GM19395 (cell line): ENCODE measurements around the gene GSPT2.
"Not testable (repeated sequence)": the region's sequence is repeated elsewhere in the genome, so short reads cannot be mapped to it uniquely, and the experiment has no call there.

Experiments used
- ATAC-seq: cut with Tn5 transposase; IDR thresholded peaks from one replicate; pipeline ENCODE4 v1.9.1; 2021; ENCODE audit warnings: mild to moderate bottlenecking, moderate library complexity; ENCODE audit not compliant: unreplicated experiment

Gene GSPT2

DNA sequence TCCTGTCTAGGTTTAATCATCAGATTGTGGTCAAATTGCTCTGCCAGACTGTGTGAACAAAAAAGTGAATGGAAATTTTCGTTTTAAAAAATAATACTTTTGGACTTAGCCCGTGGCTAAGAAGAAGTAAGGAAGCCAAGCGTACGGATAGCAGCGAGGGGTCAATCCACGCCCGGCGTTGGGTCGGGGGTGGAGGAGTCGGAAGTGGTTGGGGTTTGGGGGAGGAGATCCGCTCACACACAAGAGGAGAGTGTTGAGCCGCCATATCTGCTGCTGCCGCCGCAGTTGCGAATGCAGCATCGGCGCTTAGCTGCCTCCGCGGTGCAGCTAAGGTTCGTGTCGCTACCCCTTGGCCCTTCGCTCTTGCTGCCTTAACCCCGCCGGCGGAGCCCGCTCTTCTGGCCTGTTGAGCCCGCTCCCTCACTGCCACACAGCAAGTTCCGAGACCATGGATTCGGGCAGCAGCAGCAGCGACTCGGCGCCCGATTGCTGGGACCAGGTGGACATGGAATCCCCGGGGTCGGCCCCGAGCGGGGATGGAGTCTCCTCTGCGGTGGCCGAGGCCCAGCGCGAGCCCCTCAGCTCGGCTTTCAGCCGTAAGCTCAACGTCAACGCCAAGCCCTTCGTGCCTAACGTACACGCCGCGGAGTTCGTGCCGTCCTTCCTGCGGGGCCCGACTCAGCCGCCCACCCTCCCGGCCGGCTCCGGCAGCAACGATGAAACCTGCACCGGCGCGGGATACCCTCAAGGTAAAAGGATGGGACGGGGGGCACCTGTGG lies at the start of gene GSPT2:
GSPT2 (plus strand) TSS at position 264 of the 779 bp plus-strand sequence; CDS start at position 449, 185 bp downstream.
- ATAC-seq: peak; percentile 90

- ATAC-seq: no peak
Measured at GRCh38 chrX:51694254-51694653, 49.0 kb upstream of the GSPT2 start.

DNA sequence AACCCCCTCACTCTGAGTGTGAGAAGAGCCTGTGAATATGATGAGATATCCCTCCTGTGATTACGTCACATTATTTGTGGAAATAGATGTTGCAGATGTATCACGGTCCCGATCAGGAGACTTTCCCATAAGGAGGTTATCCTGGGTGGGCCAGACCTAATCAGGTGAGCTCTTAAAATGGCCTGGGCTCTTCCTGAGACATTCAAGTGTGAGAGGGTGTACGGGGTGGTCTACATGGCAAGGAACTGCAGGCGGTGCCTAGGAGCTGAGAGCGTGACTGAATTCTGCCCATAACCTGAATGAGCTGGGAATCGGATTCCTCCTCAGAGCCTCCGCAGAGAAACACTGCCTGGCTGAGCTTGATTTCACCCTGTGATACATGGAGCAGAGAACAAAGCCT lies 45.8 kb upstream of the GSPT2 start:
- no peak for ATAC-seq

DNA sequence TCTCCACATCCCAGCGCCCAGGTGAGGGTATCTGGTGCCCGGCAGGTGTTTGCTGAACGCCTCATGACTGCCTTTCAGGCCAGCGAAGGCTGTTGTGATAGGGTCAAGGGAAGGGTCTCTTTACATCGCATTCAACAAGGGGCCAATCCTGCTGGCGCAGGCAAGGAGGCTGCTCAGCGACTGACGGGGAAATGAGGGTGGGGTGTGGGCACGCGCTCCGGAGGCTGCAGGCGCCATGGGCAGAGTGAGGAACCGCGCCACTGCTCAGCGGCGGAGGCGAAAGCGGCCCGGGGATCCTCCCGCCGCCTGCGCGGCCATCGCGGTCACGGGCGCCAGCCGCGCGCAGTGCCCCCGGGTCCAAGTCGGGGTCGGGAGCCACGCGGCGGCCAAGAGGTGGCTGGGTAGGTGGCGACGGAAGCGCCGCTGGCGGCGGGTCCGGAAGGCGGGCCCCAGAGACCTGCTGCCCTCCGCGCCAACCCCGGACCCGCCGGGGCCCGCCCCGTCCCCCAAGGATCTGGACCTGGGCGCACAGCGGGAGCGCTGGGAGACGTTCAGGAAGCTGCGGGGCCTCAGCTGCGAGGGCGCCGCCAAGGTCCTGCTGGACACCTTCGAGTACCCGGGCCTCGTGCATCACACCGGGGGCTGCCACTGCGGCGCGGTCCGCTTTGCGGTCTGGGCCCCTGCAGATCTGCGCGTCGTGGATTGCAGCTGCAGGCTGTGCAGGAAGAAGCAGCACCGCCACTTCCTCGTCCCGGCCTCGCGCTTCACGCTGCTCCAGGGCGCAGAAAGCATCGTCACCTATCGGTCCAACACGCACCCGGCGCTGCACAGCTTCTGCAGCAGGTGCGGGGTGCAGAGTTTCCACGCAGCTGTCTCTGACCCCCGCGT lies 32.7 kb upstream of the GSPT2 start, which contains the start of gene CENPVL1:
CENPVL1 (plus strand) TSS at position 236 of the 888 bp plus-strand sequence; CDS start at position 236, 0 bp downstream.
- not testable (repeated sequence) for ATAC-seq

- ATAC-seq: not testable (repeated sequence)
Measured at GRCh38 chrX:51712943-51713647, 30.1 kb upstream of the GSPT2 start.

DNA sequence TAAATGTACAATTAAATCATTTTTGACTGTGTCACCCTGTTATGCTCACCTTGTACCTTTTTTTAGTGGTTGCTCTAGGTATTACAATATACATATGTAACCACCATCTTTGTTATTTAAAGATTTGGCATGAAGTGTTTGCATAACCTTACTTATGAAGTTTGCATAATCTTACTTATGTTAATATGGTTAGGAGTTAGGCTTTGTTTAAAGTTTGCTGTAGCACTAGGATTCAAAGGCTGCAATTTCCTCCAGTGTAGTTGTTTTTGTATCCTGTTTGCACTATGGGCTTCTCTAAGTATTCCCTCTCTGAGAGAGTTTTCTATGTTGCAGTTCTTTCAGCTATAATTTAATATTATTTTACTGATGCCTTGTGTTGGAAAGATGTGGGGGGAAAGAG lies 15.0 kb upstream of the GSPT2 start:
- no peak for ATAC-seq

DNA sequence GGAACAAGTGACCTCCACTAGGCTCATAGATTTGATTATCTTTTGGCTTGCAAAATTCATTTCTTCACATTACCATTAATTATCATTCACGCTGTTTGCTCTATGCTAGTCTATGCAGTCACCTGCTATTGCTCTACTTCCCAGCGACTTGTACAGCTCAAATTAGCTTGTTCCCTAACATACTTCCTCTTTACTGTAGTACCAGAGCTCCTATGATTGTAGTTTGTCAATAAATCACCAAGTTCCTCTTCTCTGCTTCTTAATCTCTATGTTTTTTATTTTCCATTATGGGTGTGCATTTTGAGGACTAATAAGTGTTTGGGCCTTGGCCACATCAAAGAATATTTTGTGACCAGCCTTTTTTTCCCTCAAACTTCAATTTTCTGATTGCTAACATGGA lies 6.2 kb upstream of the GSPT2 start:
- no peak for ATAC-seq

- ATAC-seq: no peak
Measured at GRCh38 chrX:51742586-51742985, 656 bp upstream of the GSPT2 start.

GRCh38 chrX:51747671-51748070 lies 4.4 kb downstream of the GSPT2 start:
- no peak for ATAC-seq

DNA sequence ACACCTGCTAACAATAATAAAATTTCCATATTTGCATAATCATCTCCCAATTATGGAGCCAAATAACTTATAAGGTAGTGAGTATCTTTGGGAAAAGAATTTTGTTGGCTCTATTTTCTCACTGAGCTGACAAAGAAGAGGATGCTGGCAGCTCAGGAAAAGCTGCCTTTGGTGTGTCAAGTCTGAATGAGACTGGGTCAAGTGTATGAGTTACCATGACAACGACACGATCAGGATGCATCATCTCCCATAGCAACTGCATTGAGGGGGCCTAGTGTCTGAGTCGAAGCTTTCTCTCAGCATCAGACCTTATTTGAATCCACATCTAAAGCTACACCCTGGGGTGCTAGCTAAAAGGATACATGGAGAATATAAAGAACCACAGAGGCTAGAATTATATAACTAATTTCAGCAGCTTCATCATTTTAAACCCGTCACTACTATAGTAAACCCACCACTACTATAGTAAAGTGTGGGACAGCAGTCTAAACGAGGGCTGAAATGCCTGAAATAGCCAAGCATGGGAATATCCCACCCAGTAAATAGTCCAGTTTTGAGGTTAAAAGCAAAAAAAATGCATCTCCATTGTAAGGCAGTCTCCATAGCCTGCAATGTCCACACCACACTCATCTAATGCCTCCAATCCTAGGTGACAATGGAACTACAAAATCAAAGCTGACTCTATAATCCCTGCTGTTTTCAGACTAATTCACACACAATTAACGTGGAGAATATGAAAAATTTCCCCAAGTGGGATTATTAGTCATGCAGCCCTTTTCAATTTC lies 16.0 kb downstream of the GSPT2 start:
- no peak for ATAC-seq

- no peak for ATAC-seq
Measured at GRCh38 chrX:51760657-51761056, 17.4 kb downstream of the GSPT2 start.

DNA sequence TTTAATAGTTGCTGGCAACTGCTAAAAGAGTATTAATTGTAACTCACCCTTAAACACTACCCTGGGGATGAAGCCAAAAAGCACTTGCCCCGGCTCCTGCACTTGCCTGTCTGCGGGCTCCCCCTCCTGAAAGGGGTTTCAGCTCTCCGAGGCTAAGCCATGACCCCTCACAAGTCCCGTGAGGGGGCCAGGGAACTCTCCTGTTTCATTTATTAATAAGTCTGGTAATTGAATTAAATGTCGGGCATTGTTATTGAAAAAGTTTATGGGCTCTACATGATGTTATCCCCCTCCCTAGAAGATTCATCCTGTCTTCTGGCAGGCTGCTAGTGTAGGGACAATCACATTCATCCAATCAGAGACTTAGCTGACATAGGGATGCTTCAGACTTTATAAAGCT lies 23.3 kb downstream of the GSPT2 start:
- no peak for ATAC-seq

- no peak for ATAC-seq
Measured at GRCh38 chrX:51776851-51777250, 33.6 kb downstream of the GSPT2 start.

- no peak for ATAC-seq
Measured at GRCh38 chrX:51779306-51779705, 36.1 kb downstream of the GSPT2 start.

DNA sequence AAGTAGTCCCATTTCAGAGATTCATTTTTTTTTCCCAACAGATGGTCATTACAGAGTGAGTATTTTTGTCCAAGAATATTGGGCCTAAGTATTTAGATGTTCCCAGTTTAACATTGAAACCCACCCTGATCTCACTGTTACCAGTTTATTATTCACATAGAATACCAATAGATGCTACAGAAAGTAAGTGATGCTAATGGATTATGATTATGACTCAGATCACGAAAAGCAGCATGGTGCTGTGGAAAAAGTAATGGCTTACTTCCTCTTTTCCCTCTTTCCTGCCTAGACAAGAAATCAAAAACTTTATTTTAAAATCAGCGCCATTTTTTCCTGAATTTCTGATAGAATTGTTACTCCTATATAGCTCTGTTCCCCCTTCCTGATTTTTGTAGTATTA lies 51.9 kb downstream of the GSPT2 start:
- ATAC-seq: peak; percentile 53
